Effector memory CD4-positive, alpha-beta T cell (primary cell): ENCODE results near the gene SETD1B.
A peak's percentile ranks its signal among the peaks of the same experiment; 100 is the strongest.
"Not testable (repeated sequence)": the region's sequence is repeated elsewhere in the genome, so short reads cannot be mapped to it uniquely, and the experiment has no call there.

ENCODE experiments used
- DNase-seq, 3 donors: peaks; one replicate each; pipeline ENCODE4 v3.0.0-alpha.2; 2020
- H3K27ac ChIP-seq: 2 replicates; pipeline ENCODE4 v1.7.0; 2013; ENCODE audit warnings: mild to moderate bottlenecking, low read length, moderate library complexity; ENCODE audit not compliant: insufficient read depth, poor library complexity, severe bottlenecking
- H3K27me3 ChIP-seq: replicated peaks from 2 replicates; pipeline ENCODE4 v1.7.0; 2013; ENCODE audit warnings: mild to moderate bottlenecking, low read length; ENCODE audit not compliant: insufficient read depth, control insufficient read depth, poor library complexity, severe bottlenecking
- H3K36me3 ChIP-seq: 2 replicates; pipeline ENCODE4 v1.7.0; 2013; ENCODE audit warnings: mild to moderate bottlenecking, low read length, moderate library complexity; ENCODE audit not compliant: control insufficient read depth, insufficient read depth
- H3K4me1 ChIP-seq: 2 replicates; pipeline ENCODE4 v1.7.0; 2013; ENCODE audit warnings: low read length, mild to moderate bottlenecking; ENCODE audit not compliant: control insufficient read depth, insufficient read depth, poor library complexity, severe bottlenecking
- H3K4me3 ChIP-seq: 2 replicates; pipeline ENCODE4 v1.7.0; 2013; ENCODE audit warnings: low read length, low read depth, mild to moderate bottlenecking; ENCODE audit not compliant: insufficient read depth, poor library complexity, severe bottlenecking
- H3K9me3 ChIP-seq: 2 replicates; pipeline ENCODE4 v1.7.0; 2013; ENCODE audit warnings: mild to moderate bottlenecking, low read length, moderate library complexity; ENCODE audit not compliant: control insufficient read depth

The SETD1B gene

DNA sequence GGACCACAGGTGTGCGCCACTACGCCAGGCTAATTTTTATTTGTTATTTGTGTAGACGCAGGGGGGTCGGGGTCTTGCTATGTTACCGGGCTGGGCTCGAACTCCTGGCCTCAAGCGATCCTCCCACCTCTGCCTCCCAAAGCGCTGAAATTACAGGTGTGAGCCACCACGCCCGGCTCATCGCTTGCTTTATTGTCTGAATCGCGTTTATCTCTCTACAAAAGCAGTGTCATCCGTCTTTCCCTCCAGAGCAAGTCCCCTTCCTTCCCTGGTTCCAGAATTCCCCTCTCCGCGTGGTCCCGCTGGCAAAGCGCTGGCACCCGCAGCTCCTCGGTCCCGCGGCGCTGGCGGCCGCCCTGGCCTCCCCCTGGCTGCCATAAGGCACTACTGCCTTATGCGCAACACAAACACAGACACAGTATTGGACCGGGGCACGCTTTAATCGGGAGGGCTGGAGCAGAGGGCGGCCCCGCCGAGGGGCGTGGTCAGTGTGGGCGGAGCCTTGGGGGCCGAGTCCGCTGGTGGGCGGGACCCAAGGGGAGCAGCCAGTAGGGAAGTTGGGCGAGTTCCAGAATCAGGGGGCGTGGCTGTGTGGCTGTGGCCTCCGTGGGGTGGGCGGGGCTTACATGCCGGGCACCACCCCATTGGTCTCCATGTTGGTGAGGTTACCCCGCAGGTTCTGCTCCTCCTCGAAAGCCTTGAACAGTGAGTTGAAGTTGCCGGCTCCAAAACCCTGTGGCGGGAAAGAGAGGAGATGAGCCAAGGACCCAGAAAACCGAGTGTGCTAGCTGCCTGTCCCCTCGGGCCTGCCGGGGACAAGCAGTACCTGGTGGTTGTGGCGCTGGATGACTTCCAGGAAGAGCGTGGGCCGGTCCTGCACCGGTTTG, 35.5 kb downstream of the SETD1B start:
- H3K27ac ChIP-seq = peak overlapping the region; percentile 44
- H3K4me3 ChIP-seq = peak overlapping the region; percentile 69
- DNase-seq = peak; percentile 99
- H3K36me3 ChIP-seq = no peaks in the 10 kb centered on the region
- H3K9me3 ChIP-seq = no peaks in the 10 kb centered on the region
- peaks cover 5% of the 10 kb centered on the region for H3K4me1 ChIP-seq
- H3K27me3 ChIP-seq = no peaks in the 10 kb centered on the region

DNA sequence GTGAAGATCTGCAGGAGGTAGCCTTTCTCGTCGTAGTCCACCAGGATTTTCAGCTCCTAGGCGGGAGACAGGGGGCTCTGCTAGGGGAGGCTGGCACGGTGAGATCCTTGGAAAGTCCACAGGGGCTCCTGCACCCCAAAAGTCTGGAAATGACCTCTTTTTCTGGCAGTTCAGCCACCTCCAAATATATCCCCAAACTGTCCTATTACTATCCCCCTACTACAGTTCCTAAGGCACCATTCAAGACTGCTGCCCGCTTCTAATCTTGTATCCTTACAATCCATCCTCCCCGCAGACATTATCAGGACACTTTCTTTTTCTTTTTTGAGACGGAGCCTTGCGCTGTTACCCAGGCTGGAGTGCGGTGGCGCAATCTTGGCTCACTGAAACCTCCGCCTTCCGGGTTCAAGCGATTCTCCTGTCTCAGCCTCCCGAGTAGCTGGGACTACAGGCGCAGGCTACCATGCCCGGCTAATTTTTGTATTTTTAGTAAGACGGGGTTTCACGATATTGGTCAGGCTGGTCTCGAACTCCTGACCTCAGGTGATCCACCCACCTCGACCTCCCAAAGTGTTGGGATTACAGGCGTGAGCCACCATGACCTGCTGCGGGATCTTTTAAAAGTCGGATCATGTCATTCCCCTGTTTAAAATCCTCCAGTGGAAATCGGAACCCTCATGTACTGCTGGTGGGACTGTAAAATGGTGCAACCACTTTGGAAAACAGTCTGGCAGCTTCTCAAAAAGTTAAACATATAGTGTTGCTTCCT, 36.4 kb downstream of the SETD1B start:
- peak overlapping the region; percentile 44 for H3K27ac ChIP-seq

GRCh38 chr12:121843236-121843982, 39.6 kb downstream of the SETD1B start:
- H3K4me3 ChIP-seq = no peak overlapping the region
- H3K9me3 ChIP-seq = no peaks in the 10 kb centered on the region
- no peaks in the 10 kb centered on the region for H3K36me3 ChIP-seq
- H3K27ac ChIP-seq = no peak overlapping the region
- peaks cover 5% of the 10 kb centered on the region for H3K4me1 ChIP-seq
- DNase-seq = no peak
- H3K27me3 ChIP-seq = no peaks in the 10 kb centered on the region

More for the DNA sequence above, 36.4 kb downstream of the SETD1B start:
- Histone ChIP-seq H3K36me3 (no peaks in the 10 kb centered on the region), H3K4me3 (peak overlapping the region; percentile 69), H3K4me1 (peaks cover 5% of the 10 kb centered on the region), H3K27me3 (no peaks in the 10 kb centered on the region), H3K9me3 (no peaks in the 10 kb centered on the region)
- no peak for DNase-seq

GRCh38 chr12:121845701-121846100, 41.9 kb downstream of the SETD1B start:
- H3K4me3 ChIP-seq = no peak overlapping the region
- H3K4me1 ChIP-seq = no peaks in the 10 kb centered on the region
- no peak for DNase-seq
- H3K36me3 ChIP-seq = no peaks in the 10 kb centered on the region
- H3K27me3 ChIP-seq = no peaks in the 10 kb centered on the region
- no peaks in the 10 kb centered on the region for H3K9me3 ChIP-seq
- H3K27ac ChIP-seq = no peak overlapping the region

- no peaks in the 10 kb centered on the region for H3K27me3 ChIP-seq
- no peaks in the 10 kb centered on the region for H3K9me3 ChIP-seq
- H3K27ac ChIP-seq = no peak overlapping the region
- no peaks in the 10 kb centered on the region for H3K36me3 ChIP-seq
- no peaks in the 10 kb centered on the region for H3K4me1 ChIP-seq
- no peak for DNase-seq
- H3K4me3 ChIP-seq = no peak overlapping the region
These were observed 45.4 kb downstream of the SETD1B start for GRCh38 chr12:121849211-121849610.

DNA sequence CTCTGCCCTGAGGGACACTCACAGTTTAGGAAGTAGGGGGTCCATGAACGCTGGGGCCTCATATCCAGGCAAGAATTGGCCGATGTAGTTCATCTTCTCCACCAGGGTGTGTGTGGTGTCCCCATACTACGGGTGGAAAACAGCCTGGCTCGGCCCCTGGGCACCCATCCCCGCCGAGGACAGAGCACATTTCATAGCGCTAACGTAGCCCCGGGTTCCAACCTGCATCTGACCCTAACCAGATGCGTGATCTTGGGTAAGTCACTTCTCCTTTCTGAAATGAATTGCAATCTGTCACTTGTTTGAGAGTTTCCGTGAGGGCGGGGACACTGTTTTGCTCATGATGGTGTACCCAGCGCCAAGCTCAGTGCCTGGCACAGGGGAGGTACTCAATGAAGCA, 45.9 kb downstream of the SETD1B start:
- Histone ChIP-seq H3K4me1 (no peaks in the 10 kb centered on the region), H3K27ac (no peak overlapping the region), H3K9me3 (no peaks in the 10 kb centered on the region), H3K27me3 (no peaks in the 10 kb centered on the region), H3K4me3 (no peak overlapping the region), H3K36me3 (no peaks in the 10 kb centered on the region)
- DNase-seq = no peak

DNA sequence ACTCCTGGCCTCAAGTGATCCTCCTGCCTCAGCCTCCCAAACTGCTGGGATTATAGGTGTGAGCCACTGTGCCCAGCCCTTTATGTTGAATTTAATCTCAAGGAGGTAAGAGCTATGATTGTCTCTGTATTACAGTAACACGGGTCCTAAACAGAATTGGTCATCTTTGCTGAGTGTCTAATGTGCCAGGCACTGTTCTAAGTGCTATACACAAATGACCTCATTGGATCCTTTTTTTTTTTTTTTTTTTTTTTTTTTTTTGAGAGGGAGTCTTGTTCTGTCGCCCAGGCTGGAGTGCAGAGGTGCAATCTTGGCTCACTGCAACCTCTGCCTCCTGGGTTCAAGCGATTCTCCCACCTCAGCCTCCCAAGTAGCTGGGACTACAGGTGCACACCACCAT, 48.6 kb downstream of the SETD1B start:
- DNase-seq, H3K9me3 ChIP-seq, H3K4me3 ChIP-seq, H3K36me3 ChIP-seq, H3K4me1 ChIP-seq, H3K27me3 ChIP-seq, H3K27ac ChIP-seq: not testable (repeated sequence)

DNA sequence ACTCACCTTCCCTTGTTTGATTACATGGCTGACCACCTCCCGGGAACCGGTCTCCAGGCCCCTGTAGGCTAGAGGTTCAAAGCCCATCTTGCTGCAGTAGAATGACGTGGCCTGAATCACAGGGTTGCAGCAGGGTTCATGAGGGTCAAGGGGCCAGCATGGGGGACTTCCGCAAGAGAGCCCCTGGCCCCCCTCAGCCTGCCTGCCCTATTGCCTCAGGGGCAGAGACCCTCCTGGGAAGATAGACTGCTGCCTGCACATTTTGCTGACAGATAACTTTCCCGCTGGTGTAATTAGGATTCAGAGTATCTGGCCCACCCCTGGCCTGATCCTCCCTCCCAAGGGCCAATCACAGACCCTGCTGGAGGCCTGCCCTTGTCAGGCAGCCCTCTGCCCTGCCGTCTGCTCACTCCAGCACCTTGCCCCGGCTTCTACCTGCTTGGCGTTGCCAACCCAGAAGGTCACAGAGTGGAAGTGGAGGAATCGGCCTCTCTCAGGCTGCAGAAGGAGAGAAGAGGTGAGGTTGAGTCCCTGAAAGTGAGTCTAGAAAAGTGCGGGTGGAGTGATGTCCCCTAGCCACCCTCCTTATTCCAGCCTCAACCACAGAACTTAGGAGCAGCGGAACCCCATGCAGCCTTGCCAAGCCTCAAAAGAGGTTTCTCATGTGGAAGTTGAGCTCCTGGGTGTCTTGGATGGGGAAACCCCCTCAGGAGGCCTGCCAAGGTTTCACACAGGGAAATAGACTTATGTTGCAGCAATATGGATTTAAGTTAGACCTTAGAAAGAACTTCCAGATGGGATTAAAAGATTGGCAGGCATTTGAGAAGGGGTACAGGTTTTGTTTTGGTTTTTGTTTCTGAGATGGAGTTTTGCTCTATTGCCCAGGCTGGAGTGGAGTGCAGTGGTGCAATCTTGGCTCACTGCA, 53.8 kb downstream of the SETD1B start:
- no peak for DNase-seq
- Histone ChIP-seq H3K36me3 (no peaks in the 10 kb centered on the region), H3K4me3 (no peak overlapping the region), H3K27ac (no peak overlapping the region), H3K4me1 (no peaks in the 10 kb centered on the region), H3K27me3 (no peaks in the 10 kb centered on the region), H3K9me3 (no peaks in the 10 kb centered on the region)

DNA sequence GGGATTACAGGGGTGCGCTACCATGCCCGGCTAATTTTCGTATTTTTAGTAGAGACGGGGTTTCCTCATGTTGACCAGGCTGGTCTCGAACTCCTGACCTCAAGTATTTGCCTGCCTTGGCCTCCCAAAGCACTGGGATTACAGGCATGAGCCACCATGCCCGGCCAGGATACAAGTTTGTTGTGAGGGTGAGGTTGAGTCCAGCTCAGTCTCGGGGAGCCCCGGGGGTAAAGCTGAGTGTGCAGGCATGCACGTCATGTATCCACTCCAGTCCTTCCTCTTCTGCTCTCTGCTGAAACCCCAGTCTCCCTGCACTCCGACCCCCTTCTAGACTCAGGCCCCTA, 54.5 kb downstream of the SETD1B start:
- DNase-seq = no peak
- Histone ChIP-seq H3K27me3 (no peaks in the 10 kb centered on the region), H3K36me3 (no peaks in the 10 kb centered on the region), H3K4me3 (no peak overlapping the region), H3K4me1 (no peaks in the 10 kb centered on the region), H3K9me3 (no peaks in the 10 kb centered on the region), H3K27ac (no peak overlapping the region)
